ENCODE data around the gene LZTR1. TPM values are rescaled to one million over a fixed set of nuclear protein-coding genes. Genes with fewer than 3 reads are reported as not detected.

Gene LZTR1
- total RNA-seq, 1 donor from 2014 or later: 91.5 TPM

GRCh38 chr22:20956258-20957101, 25.6 kb upstream of the LZTR1 start:
- Mint-ChIP-seq H3K27me3 (ENCODE audit: unreplicated experiment) (no peaks in the 10 kb centered on the region), H3K36me3 (ENCODE audit: unreplicated experiment) (peaks cover 17% of the 10 kb centered on the region), H3K4me1 (ENCODE audit: unreplicated experiment) (peaks cover 14% of the 10 kb centered on the region), H3K4me3 (ENCODE audit: unreplicated experiment) (peak overlapping the region; percentile 57), H3K9me3 (ENCODE audit: unreplicated experiment) (no peaks in the 10 kb centered on the region), H3K27ac (ENCODE audit: unreplicated experiment) (no peak overlapping the region)
- TF ChIP-seq CTCF (IDR thresholded peaks at IDR 0.05): no peak
- no peak for DNase-seq (ENCODE audit: extremely low spot score, unreplicated experiment)

- no peaks in the 10 kb centered on the region for H3K9me3 Mint-ChIP-seq (ENCODE audit: unreplicated experiment)
- peaks cover 16% of the 10 kb centered on the region for H3K4me1 Mint-ChIP-seq (ENCODE audit: unreplicated experiment)
- H3K4me3 Mint-ChIP-seq (ENCODE audit: unreplicated experiment): peak overlapping the region; percentile 68
- no peak for TF ChIP-seq CTCF (IDR thresholded peaks at IDR 0.05)
- H3K36me3 Mint-ChIP-seq (ENCODE audit: unreplicated experiment): peaks cover 14% of the 10 kb centered on the region
- H3K27ac Mint-ChIP-seq (ENCODE audit: unreplicated experiment): no peak overlapping the region
- peak; percentile 82 for DNase-seq (ENCODE audit: extremely low spot score, unreplicated experiment)
- no peaks in the 10 kb centered on the region for H3K27me3 Mint-ChIP-seq (ENCODE audit: unreplicated experiment)
Measured at GRCh38 chr22:20957102-20957682, 24.9 kb upstream of the LZTR1 start.

- peaks cover 16% of the 10 kb centered on the region for H3K4me1 Mint-ChIP-seq (ENCODE audit: unreplicated experiment)
- peak; percentile 82 for DNase-seq (ENCODE audit: extremely low spot score, unreplicated experiment)
- no peaks in the 10 kb centered on the region for H3K9me3 Mint-ChIP-seq (ENCODE audit: unreplicated experiment)
- no peak for TF ChIP-seq CTCF (IDR thresholded peaks at IDR 0.05)
- H3K27ac Mint-ChIP-seq (ENCODE audit: unreplicated experiment): no peak overlapping the region
- no peaks in the 10 kb centered on the region for H3K27me3 Mint-ChIP-seq (ENCODE audit: unreplicated experiment)
- peaks cover 9% of the 10 kb centered on the region for H3K36me3 Mint-ChIP-seq (ENCODE audit: unreplicated experiment)
- H3K4me3 Mint-ChIP-seq (ENCODE audit: unreplicated experiment): peak overlapping the region; percentile 68
Measured at GRCh38 chr22:20957683-20958431, 24.2 kb upstream of the LZTR1 start.

- Mint-ChIP-seq H3K9me3 (ENCODE audit: unreplicated experiment) (no peaks in the 10 kb centered on the region), H3K4me3 (ENCODE audit: unreplicated experiment) (no peak overlapping the region), H3K4me1 (ENCODE audit: unreplicated experiment) (peaks cover 23% of the 10 kb centered on the region), H3K27me3 (ENCODE audit: unreplicated experiment) (no peaks in the 10 kb centered on the region), H3K36me3 (ENCODE audit: unreplicated experiment) (no peaks in the 10 kb centered on the region), H3K27ac (ENCODE audit: unreplicated experiment) (no peak overlapping the region)
- no peak for TF ChIP-seq CTCF (IDR thresholded peaks at IDR 0.05)
- DNase-seq (ENCODE audit: extremely low spot score, unreplicated experiment): no peak
Measured at GRCh38 chr22:20959578-20960461, 22.3 kb upstream of the LZTR1 start.

Data from osteocyte (in vitro differentiated cells).